H9 (cell line): ENCODE data around the gene SYS1. TPM values are rescaled to one million over a fixed set of nuclear protein-coding genes. Genes with fewer than 3 reads are reported as not detected.

Experiments used
- DNase-seq: peaks from one replicate; pipeline ENCODE4 v3.0.0-alpha.2; 2017
- H2AFZ ChIP-seq: one replicate; pipeline ENCODE4 v1.6.1; 2013; ENCODE audit warnings: mild to moderate bottlenecking, low read length, control low read depth, moderate library complexity
- H2AK5ac ChIP-seq: 2 replicates; pipeline ENCODE4 v1.6.1; 2013; ENCODE audit warnings: low read length, control low read depth, mixed read lengths; ENCODE audit not compliant: insufficient read length
- H2BK120ac ChIP-seq: one replicate; pipeline ENCODE4 v1.6.1; 2013; ENCODE audit warnings: low read depth, mild to moderate bottlenecking, low read length, control low read depth, inconsistent platforms; ENCODE audit not compliant: poor library complexity, severe bottlenecking
- H2BK12ac ChIP-seq: 2 replicates; pipeline ENCODE4 v1.6.1; 2013; ENCODE audit warnings: low read length, control low read depth, mixed read lengths, low read depth; ENCODE audit not compliant: insufficient read length
- H2BK15ac ChIP-seq: 2 replicates; pipeline ENCODE4 v1.6.1; 2013; ENCODE audit warnings: low read depth, low read length, control low read depth
- H2BK20ac ChIP-seq: one replicate; pipeline ENCODE4 v1.6.1; 2013; ENCODE audit warnings: low read depth, mild to moderate bottlenecking, low read length, control low read depth, inconsistent platforms; ENCODE audit not compliant: poor library complexity, severe bottlenecking
- H2BK5ac ChIP-seq: 2 replicates; pipeline ENCODE4 v1.6.1; 2013; ENCODE audit warnings: low read length, control low read depth, mixed read lengths; ENCODE audit not compliant: insufficient read length
- H3K14ac ChIP-seq: 2 replicates; pipeline ENCODE4 v1.6.1; 2013; ENCODE audit warnings: low read length, control low read depth; ENCODE audit not compliant: insufficient read depth
- H3K18ac ChIP-seq: 2 replicates; pipeline ENCODE4 v1.6.1; 2013; ENCODE audit warnings: low read depth, mild to moderate bottlenecking, mixed read lengths, low read length, control low read depth; ENCODE audit not compliant: insufficient read length
- H3K23ac ChIP-seq: 2 replicates; pipeline ENCODE4 v1.6.1; 2013; ENCODE audit warnings: low read length, control low read depth, mixed read lengths, low read depth; ENCODE audit not compliant: insufficient read length
- H3K23me2 ChIP-seq: 2 replicates; pipeline ENCODE4 v1.6.1; 2013; ENCODE audit warnings: low read depth, mild to moderate bottlenecking, mixed read lengths, low read length, control low read depth; ENCODE audit not compliant: insufficient read length, poor library complexity, severe bottlenecking
- H3K27ac ChIP-seq: 2 replicates; pipeline ENCODE4 v1.5.1; 2013; ENCODE audit warnings: low read length, control low read depth, mixed read lengths, low read depth; ENCODE audit not compliant: insufficient read length
- H3K27me3 ChIP-seq: 2 replicates; pipeline ENCODE4 v1.6.1; 2013; ENCODE audit warnings: low read length, control low read depth, inconsistent platforms; ENCODE audit not compliant: insufficient read depth
- H3K4ac ChIP-seq: 2 replicates; pipeline ENCODE4 v1.6.1; 2013; ENCODE audit warnings: low read depth, mild to moderate bottlenecking, control low read depth, inconsistent platforms, low read length, moderate library complexity
- H3K4me1 ChIP-seq: 2 replicates; pipeline ENCODE4 v1.6.1; 2013; ENCODE audit warnings: low read length, control low read depth, inconsistent platforms; ENCODE audit not compliant: insufficient read depth
- H3K4me2 ChIP-seq: 2 replicates; pipeline ENCODE4 v1.6.1; 2013; ENCODE audit warnings: low read length, control low read depth, mixed read lengths; ENCODE audit not compliant: insufficient read length, insufficient read depth
- H3K56ac ChIP-seq: 2 replicates; pipeline ENCODE4 v1.6.1; 2013; ENCODE audit warnings: low read depth, mild to moderate bottlenecking, mixed read lengths, low read length, control low read depth; ENCODE audit not compliant: insufficient read length
- H3K79me1 ChIP-seq: 2 replicates; pipeline ENCODE4 v1.6.1; 2013; ENCODE audit warnings: low read depth, mild to moderate bottlenecking, moderate library complexity, low read length, control low read depth, inconsistent platforms; ENCODE audit not compliant: insufficient read depth, poor library complexity, severe bottlenecking
- H3K79me2 ChIP-seq: 2 replicates; pipeline ENCODE4 v1.6.1; 2013; ENCODE audit warnings: low read length, control low read depth, inconsistent platforms; ENCODE audit not compliant: insufficient read depth
- H3K9ac ChIP-seq: 2 replicates; pipeline ENCODE4 v1.6.1; 2013; ENCODE audit warnings: low read length, control low read depth, mixed read lengths; ENCODE audit not compliant: insufficient read length; ENCODE audit errors: extremely low read depth
- H3K9me3 ChIP-seq: one replicate; pipeline ENCODE4 v1.6.1; 2013; ENCODE audit warnings: low read depth, low read length, inconsistent platforms; ENCODE audit not compliant: control insufficient read depth
- H3T11ph ChIP-seq: one replicate; pipeline ENCODE4 v1.6.1; 2013; ENCODE audit warnings: mild to moderate bottlenecking, low read length, control low read depth, inconsistent platforms
- H4K20me1 ChIP-seq: one replicate; pipeline ENCODE4 v1.6.1; 2013; ENCODE audit not compliant: control insufficient read depth, insufficient read length, insufficient read depth
- H4K5ac ChIP-seq: 2 replicates; pipeline ENCODE4 v1.6.1; 2013; ENCODE audit warnings: low read depth, mild to moderate bottlenecking, mixed read lengths, low read length, control low read depth; ENCODE audit not compliant: insufficient read length
- H4K8ac ChIP-seq: replicated peaks from 2 replicates; pipeline ENCODE4 v1.6.1; 2013; ENCODE audit warnings: low read length, control low read depth, mixed read lengths, low read depth; ENCODE audit not compliant: insufficient read length
- H4K91ac ChIP-seq: 2 replicates; pipeline ENCODE4 v1.6.1; 2013; ENCODE audit warnings: low read depth, mild to moderate bottlenecking, moderate library complexity, mixed read lengths, low read length, control low read depth; ENCODE audit not compliant: insufficient read length
- H3K27ac Mint-ChIP-seq, 3 experiments: 2 replicates in 2 of 3; 3 replicates in 1 of 3; pipeline ENCODE4 v1.8.0; 2020 to 2021; ENCODE audit warnings: mixed read lengths in 3 of 3, mild to moderate bottlenecking in 1 of 3, moderate library complexity in 1 of 3
- H3K27me3 Mint-ChIP-seq: 2 replicates; pipeline ENCODE4 v1.8.0; 2021; ENCODE audit warnings: low read depth, mild to moderate bottlenecking, moderate library complexity, mixed read lengths
- H3K36me3 Mint-ChIP-seq, 3 experiments: 2 replicates in 2 of 3; 3 replicates in 1 of 3; pipeline ENCODE4 v1.8.0; 2020 to 2021; ENCODE audit warnings: low read depth in 3 of 3, mixed read lengths in 3 of 3; ENCODE audit not compliant: insufficient read depth in 1 of 3
- H3K4me1 Mint-ChIP-seq, 2 experiments: 2 replicates each; pipeline ENCODE4 v1.8.0; 2020; ENCODE audit warnings: mixed read lengths in 2 of 2
- H3K4me3 Mint-ChIP-seq, 2 experiments: 2 replicates in 1 of 2; 3 replicates in 1 of 2; pipeline ENCODE4 v1.8.0; 2020 to 2021; ENCODE audit warnings: mild to moderate bottlenecking in 2 of 2, mixed read lengths in 2 of 2, moderate library complexity in 1 of 2
- H3K9me3 Mint-ChIP-seq, 2 experiments: 2 replicates in 1 of 2; 3 replicates in 1 of 2; pipeline ENCODE4 v1.8.0; 2020; ENCODE audit warnings: mild to moderate bottlenecking in 2 of 2, mixed read lengths in 2 of 2, moderate library complexity in 1 of 2
- WGBS: extraction: QIAGEN DNeasy Blood & Tissue Kit; methylation state at CpG from one replicate; pipeline ENCODE4 v1.1.7; 2013; ENCODE audit warnings: missing lambda C conversion rate, low lambda C conversion rate, mixed read lengths; ENCODE audit not compliant: insufficient read length; ENCODE audit errors: extremely low coverage; 5-methylcytosine and 5-hydroxymethylcytosine counted together
- total RNA-seq: library from RNA; stranded (reverse); gene quantifications from 2 replicates; pipeline ENCODE4 v1.2.1, GENCODE V29; 2021
- TF ChIP-seq, protein P1 (sequence below): fragments of 200-600 bp; sonication (generic); conservative IDR thresholded peaks from 3 replicates; pipeline ENCODE4 v1.8.0; 2021; ENCODE audit warnings: antibody characterized with exemption, mild to moderate bottlenecking

Gene SYS1
- total RNA-seq, 1 experiment from 2014 or later = 21.0 TPM

- H3K27me3 ChIP-seq = no peaks in the 10 kb centered on the region
- H3K14ac ChIP-seq = no peak overlapping the region
- H4K5ac ChIP-seq = no peak overlapping the region
- no peak overlapping the region; the same call in 1 of the 2 replicates for H3K4ac ChIP-seq
- peaks cover 41% of the 10 kb centered on the region for H3K4me1 ChIP-seq
- H2BK15ac ChIP-seq = no peak overlapping the region
- Mint-ChIP-seq H3K27me3 (no peaks in the 10 kb centered on the region; the same call in 1 of the 2 replicates), H3K4me1 (peaks cover 94 to 98% of the 10 kb centered on the region in 2 experiments), H3K27ac (peak overlapping the region; percentile 96 to 99 (median 98)), H3K4me3 (peak overlapping the region; percentile 65 to 76), H3K9me3 (no peaks in the 10 kb centered on the region), H3K36me3 (peaks cover 3 to 13% (median 5%) of the 10 kb centered on the region in 3 experiments; a peak in 5 of 7 replicates)
- H4K91ac ChIP-seq = no peak overlapping the region
- H3K4me2 ChIP-seq = peak overlapping the region; percentile 53
- no peak overlapping the region for H3K23ac ChIP-seq
- peaks cover 5% of the 10 kb centered on the region; the same call in 1 of the 2 replicates for H3K79me2 ChIP-seq
- H2AK5ac ChIP-seq = no peak overlapping the region
- peaks cover 3% of the 10 kb centered on the region for H3K23me2 ChIP-seq
- peak overlapping the region; percentile 21 for H3K18ac ChIP-seq
- H3K56ac ChIP-seq = no peak overlapping the region
- no peak overlapping the region for H3K9ac ChIP-seq
- H4K20me1 ChIP-seq = peaks cover 2% of the 10 kb centered on the region
- peak overlapping the region; percentile 11 for H3K27ac ChIP-seq
- TF ChIP-seq, protein P1, sequence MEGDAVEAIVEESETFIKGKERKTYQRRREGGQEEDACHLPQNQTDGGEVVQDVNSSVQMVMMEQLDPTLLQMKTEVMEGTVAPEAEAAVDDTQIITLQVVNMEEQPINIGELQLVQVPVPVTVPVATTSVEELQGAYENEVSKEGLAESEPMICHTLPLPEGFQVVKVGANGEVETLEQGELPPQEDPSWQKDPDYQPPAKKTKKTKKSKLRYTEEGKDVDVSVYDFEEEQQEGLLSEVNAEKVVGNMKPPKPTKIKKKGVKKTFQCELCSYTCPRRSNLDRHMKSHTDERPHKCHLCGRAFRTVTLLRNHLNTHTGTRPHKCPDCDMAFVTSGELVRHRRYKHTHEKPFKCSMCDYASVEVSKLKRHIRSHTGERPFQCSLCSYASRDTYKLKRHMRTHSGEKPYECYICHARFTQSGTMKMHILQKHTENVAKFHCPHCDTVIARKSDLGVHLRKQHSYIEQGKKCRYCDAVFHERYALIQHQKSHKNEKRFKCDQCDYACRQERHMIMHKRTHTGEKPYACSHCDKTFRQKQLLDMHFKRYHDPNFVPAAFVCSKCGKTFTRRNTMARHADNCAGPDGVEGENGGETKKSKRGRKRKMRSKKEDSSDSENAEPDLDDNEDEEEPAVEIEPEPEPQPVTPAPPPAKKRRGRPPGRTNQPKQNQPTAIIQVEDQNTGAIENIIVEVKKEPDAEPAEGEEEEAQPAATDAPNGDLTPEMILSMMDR = no peak
- H3T11ph ChIP-seq = no peak overlapping the region
- H2AFZ ChIP-seq = no peak overlapping the region
- DNase-seq = peak; percentile 55
- no CpG with 5 or more reads among the region's 1 CpG for WGBS
- H2BK120ac ChIP-seq = no peak overlapping the region
- no peak overlapping the region for H2BK20ac ChIP-seq
- H3K79me1 ChIP-seq = no peaks in the 10 kb centered on the region
- no peak overlapping the region for H2BK5ac ChIP-seq
- no peaks in the 10 kb centered on the region for H3K9me3 ChIP-seq
- H4K8ac ChIP-seq = no peak overlapping the region
- no peak overlapping the region for H2BK12ac ChIP-seq
Observed at GRCh38 chr20:45340951-45341350, 22.0 kb upstream of the SYS1 start.
